ENCODE results near the gene ANKRD63.

DNA sequence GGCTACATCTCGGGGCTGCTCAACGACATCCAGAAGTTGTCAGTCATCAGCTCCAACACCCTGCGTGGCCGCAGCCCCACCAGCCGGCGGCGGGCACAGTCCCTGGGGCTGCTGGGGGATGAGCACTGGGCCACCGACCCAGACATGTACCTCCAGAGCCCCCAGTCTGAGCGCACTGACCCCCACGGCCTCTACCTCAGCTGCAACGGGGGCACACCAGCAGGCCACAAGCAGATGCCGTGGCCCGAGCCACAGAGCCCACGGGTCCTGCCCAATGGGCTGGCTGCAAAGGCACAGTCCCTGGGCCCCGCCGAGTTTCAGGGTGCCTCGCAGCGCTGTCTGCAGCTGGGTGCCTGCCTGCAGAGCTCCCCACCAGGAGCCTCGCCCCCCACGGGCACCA lies 17.0 kb downstream of the ANKRD63 start:
- TF ChIP-seq EP300 (IDR thresholded peaks at IDR 0.05; ENCODE audit: borderline replicate concordance), result no peak
- TF ChIP-seq TAF1 (IDR thresholded peaks at IDR 0.05; ENCODE audit: low read depth), result no peak
- TF ChIP-seq, protein P1, sequence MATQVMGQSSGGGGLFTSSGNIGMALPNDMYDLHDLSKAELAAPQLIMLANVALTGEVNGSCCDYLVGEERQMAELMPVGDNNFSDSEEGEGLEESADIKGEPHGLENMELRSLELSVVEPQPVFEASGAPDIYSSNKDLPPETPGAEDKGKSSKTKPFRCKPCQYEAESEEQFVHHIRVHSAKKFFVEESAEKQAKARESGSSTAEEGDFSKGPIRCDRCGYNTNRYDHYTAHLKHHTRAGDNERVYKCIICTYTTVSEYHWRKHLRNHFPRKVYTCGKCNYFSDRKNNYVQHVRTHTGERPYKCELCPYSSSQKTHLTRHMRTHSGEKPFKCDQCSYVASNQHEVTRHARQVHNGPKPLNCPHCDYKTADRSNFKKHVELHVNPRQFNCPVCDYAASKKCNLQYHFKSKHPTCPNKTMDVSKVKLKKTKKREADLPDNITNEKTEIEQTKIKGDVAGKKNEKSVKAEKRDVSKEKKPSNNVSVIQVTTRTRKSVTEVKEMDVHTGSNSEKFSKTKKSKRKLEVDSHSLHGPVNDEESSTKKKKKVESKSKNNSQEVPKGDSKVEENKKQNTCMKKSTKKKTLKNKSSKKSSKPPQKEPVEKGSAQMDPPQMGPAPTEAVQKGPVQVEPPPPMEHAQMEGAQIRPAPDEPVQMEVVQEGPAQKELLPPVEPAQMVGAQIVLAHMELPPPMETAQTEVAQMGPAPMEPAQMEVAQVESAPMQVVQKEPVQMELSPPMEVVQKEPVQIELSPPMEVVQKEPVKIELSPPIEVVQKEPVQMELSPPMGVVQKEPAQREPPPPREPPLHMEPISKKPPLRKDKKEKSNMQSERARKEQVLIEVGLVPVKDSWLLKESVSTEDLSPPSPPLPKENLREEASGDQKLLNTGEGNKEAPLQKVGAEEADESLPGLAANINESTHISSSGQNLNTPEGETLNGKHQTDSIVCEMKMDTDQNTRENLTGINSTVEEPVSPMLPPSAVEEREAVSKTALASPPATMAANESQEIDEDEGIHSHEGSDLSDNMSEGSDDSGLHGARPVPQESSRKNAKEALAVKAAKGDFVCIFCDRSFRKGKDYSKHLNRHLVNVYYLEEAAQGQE (IDR thresholded peaks at IDR 0.05; ENCODE audit: low read depth), result no peak
- no peak for TF ChIP-seq YY1 (IDR thresholded peaks at IDR 0.05; ENCODE audit: low read depth)
- TF ChIP-seq TCF12 (IDR thresholded peaks at IDR 0.05; ENCODE audit: low read depth), result no peak
- TF ChIP-seq, protein P2, sequence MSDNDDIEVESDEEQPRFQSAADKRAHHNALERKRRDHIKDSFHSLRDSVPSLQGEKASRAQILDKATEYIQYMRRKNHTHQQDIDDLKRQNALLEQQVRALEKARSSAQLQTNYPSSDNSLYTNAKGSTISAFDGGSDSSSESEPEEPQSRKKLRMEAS (IDR thresholded peaks at IDR 0.05), result no peak
- TF ChIP-seq, protein P3, sequence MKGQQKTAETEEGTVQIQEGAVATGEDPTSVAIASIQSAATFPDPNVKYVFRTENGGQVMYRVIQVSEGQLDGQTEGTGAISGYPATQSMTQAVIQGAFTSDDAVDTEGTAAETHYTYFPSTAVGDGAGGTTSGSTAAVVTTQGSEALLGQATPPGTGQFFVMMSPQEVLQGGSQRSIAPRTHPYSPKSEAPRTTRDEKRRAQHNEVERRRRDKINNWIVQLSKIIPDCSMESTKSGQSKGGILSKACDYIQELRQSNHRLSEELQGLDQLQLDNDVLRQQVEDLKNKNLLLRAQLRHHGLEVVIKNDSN (IDR thresholded peaks at IDR 0.05), result no peak
- TF ChIP-seq CEBPB (IDR thresholded peaks at IDR 0.05), result no peak
- no peak for TF ChIP-seq RAD21 (IDR thresholded peaks at IDR 0.05; ENCODE audit: low read depth)
- no peak for TF ChIP-seq NFIC (IDR thresholded peaks at IDR 0.05)
- no peak for TF ChIP-seq ZBTB7A (IDR thresholded peaks at IDR 0.05; ENCODE audit: low read depth)
- TF ChIP-seq EGR1 (IDR thresholded peaks at IDR 0.05), result no peak

All from Ishikawa (cell line).